ENCODE results near the gene ACOX2.
"Not testable (repeated sequence)": the region's sequence is repeated elsewhere in the genome, so short reads cannot be mapped to it uniquely, and the experiment has no call there.

ACOX2 gene

GRCh38 chr3:58535531-58536500, 1.2 kb downstream of the ACOX2 start:
- no peak for DNase-seq (ENCODE audit: low read depth in 2 of 3, low spot score in 1 of 3)

- no peak for DNase-seq (ENCODE audit: low read depth in 2 of 3, low spot score in 1 of 3)
Measured at GRCh38 chr3:58534592-58535494, 2.1 kb downstream of the ACOX2 start.

- DNase-seq (ENCODE audit: low read depth in 2 of 3, low spot score in 1 of 3) = peak; percentile 71 to 83 (median 79)
Measured at GRCh38 chr3:58532794-58533220, 4.2 kb downstream of the ACOX2 start.

- DNase-seq (ENCODE audit: low read depth in 2 of 3, low spot score in 1 of 3) = no peak
Measured at GRCh38 chr3:58531956-58532355, 5.0 kb downstream of the ACOX2 start.

GRCh38 chr3:58531555-58531954, 5.4 kb downstream of the ACOX2 start:
- DNase-seq (ENCODE audit: low read depth in 2 of 3, low spot score in 1 of 3) = no peak

GRCh38 chr3:58530354-58530865, 6.6 kb downstream of the ACOX2 start:
- no peak for DNase-seq (ENCODE audit: low read depth in 2 of 3, low spot score in 1 of 3)

- no peak for DNase-seq (ENCODE audit: low read depth in 2 of 3, low spot score in 1 of 3)
Measured at GRCh38 chr3:58529516-58530353, 7.3 kb downstream of the ACOX2 start.

- DNase-seq (ENCODE audit: low read depth in 2 of 3, low spot score in 1 of 3) = no peak
Measured at GRCh38 chr3:58528629-58529028, 8.4 kb downstream of the ACOX2 start.

- DNase-seq (ENCODE audit: low read depth in 2 of 3, low spot score in 1 of 3) = not testable (repeated sequence)
Measured at GRCh38 chr3:58527440-58527839, 9.6 kb downstream of the ACOX2 start.

- no peak for DNase-seq (ENCODE audit: low read depth in 2 of 3, low spot score in 1 of 3)
Measured at GRCh38 chr3:58526515-58526957, 10.5 kb downstream of the ACOX2 start.

GRCh38 chr3:58524326-58524888, 12.6 kb downstream of the ACOX2 start:
- no peak for DNase-seq (ENCODE audit: low read depth in 2 of 3, low spot score in 1 of 3)

GRCh38 chr3:58522759-58523425, 14.1 kb downstream of the ACOX2 start:
- no peak for DNase-seq (ENCODE audit: low read depth in 2 of 3, low spot score in 1 of 3)

- DNase-seq (ENCODE audit: low read depth in 2 of 3, low spot score in 1 of 3) = no peak
Measured at GRCh38 chr3:58521917-58522631, 14.9 kb downstream of the ACOX2 start.

GRCh38 chr3:58521336-58521670, 15.7 kb downstream of the ACOX2 start:
- no peak for DNase-seq (ENCODE audit: low read depth in 2 of 3, low spot score in 1 of 3)

- DNase-seq (ENCODE audit: low read depth in 2 of 3, low spot score in 1 of 3) = no peak
Measured at GRCh38 chr3:58520403-58521335, 16.3 kb downstream of the ACOX2 start.

- no peak for DNase-seq (ENCODE audit: low read depth in 2 of 3, low spot score in 1 of 3)
Measured at GRCh38 chr3:58519668-58520402, 17.2 kb downstream of the ACOX2 start.

- no peak for DNase-seq (ENCODE audit: low read depth in 2 of 3, low spot score in 1 of 3)
Measured at GRCh38 chr3:58518291-58518789, 18.6 kb downstream of the ACOX2 start.

Data from stimulated activated CD4-positive, alpha-beta T cell treated with anti-CD3 and anti-CD28 coated beads, Interleukin-12 subunit alpha, Interleukin-12 subunit beta, amount 100 ng/mL, for 48 hours (primary cell).